ENCODE data around the gene DNA2.
A peak's percentile ranks its signal among the peaks of the same experiment; 100 is the strongest.

DNA2 gene

DNA sequence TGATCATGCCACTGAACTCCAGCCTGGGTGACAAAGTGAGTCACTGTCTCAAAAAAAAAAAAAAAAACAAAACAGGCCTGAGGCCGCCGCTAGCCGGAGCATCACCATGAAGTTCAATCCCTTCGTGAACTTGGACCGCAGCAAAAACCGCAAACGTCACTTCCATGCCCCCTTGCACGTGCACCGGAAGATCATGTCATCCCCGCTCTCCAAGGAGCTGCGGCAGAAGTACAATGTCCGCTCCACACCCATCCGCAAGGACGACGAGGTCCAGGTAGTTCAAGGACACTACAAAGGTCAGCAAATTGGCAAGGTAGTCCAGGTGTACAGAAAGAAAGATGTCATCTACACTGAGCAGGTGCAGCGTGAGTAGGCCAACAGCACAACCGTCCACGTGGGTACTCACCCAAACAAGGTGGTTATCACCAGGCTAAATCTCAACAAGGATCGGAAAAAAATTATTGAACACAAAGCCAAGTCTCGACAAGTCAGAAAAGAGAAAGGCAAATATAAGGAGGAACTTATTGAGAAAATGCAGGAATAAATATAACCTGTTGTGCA lies 47.2 kb downstream of the DNA2 start:
- Histone ChIP-seq H3K9ac (ENCODE audit: low read depth, low read length) (no peak overlapping the region), H3K9me3 (ENCODE audit: control insufficient read depth, insufficient read depth, low read length) (no peaks in the 10 kb centered on the region), H3K36me3 (ENCODE audit: insufficient read depth, low read length) (peaks cover 19% of the 10 kb centered on the region)

DNA sequence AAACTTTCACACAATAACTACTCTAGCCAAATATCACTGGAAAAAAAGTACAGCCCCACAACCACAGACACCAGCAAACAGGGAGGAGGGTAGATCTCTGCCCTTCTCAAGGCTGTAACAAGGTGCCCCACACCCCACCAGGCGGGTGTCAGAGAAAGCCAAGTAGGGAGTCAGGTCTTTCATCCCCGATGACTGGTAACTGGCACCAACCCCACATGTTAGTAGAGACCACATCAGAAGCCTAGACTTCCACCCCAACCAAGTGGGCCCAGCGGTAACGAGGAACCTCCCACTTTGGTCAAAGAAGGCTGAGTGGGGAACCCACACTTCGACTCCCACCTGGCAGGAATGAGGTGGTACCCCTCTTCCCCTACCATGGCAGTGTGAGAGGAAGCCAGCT lies 48.3 kb downstream of the DNA2 start:
- Histone ChIP-seq H3K36me3 (ENCODE audit: insufficient read depth, low read length) (peaks cover 15% of the 10 kb centered on the region), H3K4me1 (ENCODE audit: insufficient read depth, low read length) (no peaks in the 10 kb centered on the region), H3K9me3 (ENCODE audit: control insufficient read depth, insufficient read depth, low read length) (no peaks in the 10 kb centered on the region), H3K9ac (ENCODE audit: low read depth, low read length) (no peak overlapping the region)

More for the DNA sequence above, 47.2 kb downstream of the DNA2 start:
- no peaks in the 10 kb centered on the region for H3K4me1 ChIP-seq (ENCODE audit: insufficient read depth, low read length)

DNA sequence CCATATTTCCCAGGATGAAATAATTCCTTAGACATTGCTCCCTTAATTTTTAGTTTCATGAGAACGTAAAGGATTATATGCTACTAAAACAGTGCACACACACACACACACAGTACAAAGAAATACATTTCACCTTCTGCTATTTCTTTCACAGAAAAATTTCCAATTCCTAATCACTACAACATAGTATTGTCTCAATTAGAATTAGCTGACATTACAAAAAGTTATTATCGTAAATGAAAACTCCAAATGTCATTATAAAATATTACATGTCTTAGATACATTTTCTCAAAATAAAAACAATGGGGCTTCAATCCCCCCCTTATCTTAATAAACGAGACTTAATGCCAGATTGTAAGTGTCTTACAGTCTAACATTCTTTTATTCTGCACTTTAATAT lies 52.4 kb downstream of the DNA2 start:
- Histone ChIP-seq H3K4me1 (ENCODE audit: insufficient read depth, low read length) (no peaks in the 10 kb centered on the region), H3K36me3 (ENCODE audit: insufficient read depth, low read length) (peaks cover 24% of the 10 kb centered on the region)

DNA sequence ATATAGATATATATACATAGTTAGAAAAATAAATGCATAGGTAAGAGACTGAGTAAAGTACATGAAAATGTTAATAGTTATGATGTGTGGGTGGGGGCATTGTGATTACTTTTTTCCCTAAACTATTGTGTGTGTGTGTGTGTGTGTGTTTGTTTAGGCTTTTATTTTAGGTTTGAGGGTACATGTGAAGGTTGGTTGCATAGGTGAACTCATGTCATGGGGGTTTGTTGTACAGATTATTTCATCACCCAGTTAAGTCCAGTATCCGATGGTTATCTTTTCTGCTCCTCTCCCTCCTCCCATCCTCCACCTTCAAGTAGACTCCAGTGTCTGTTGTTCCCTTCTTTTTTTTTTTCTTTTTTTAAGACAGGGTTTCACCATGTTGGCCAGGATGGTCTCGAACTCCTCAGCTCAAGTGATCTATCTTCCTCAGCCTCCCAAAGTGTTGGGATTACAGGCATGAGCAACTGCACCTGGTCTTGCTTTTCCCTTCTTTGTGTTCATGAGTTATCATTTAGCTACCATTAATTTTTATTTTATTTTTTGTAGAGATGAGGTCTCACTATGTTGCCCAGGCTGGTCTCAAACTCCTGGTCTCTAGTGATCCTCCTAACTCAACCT lies 62.8 kb downstream of the DNA2 start:
- Histone ChIP-seq H3K36me3 (ENCODE audit: insufficient read depth, low read length) (no peaks in the 10 kb centered on the region), H3K9ac (ENCODE audit: low read depth, low read length) (no peak overlapping the region), H3K9me3 (ENCODE audit: control insufficient read depth, insufficient read depth, low read length) (no peaks in the 10 kb centered on the region), H3K4me1 (ENCODE audit: insufficient read depth, low read length) (peaks cover 4% of the 10 kb centered on the region; the same call in 1 of the 2 replicates)

More for the DNA sequence above, 52.4 kb downstream of the DNA2 start:
- Histone ChIP-seq H3K9me3 (ENCODE audit: control insufficient read depth, insufficient read depth, low read length) (no peaks in the 10 kb centered on the region), H3K9ac (ENCODE audit: low read depth, low read length) (no peak overlapping the region)

DNA sequence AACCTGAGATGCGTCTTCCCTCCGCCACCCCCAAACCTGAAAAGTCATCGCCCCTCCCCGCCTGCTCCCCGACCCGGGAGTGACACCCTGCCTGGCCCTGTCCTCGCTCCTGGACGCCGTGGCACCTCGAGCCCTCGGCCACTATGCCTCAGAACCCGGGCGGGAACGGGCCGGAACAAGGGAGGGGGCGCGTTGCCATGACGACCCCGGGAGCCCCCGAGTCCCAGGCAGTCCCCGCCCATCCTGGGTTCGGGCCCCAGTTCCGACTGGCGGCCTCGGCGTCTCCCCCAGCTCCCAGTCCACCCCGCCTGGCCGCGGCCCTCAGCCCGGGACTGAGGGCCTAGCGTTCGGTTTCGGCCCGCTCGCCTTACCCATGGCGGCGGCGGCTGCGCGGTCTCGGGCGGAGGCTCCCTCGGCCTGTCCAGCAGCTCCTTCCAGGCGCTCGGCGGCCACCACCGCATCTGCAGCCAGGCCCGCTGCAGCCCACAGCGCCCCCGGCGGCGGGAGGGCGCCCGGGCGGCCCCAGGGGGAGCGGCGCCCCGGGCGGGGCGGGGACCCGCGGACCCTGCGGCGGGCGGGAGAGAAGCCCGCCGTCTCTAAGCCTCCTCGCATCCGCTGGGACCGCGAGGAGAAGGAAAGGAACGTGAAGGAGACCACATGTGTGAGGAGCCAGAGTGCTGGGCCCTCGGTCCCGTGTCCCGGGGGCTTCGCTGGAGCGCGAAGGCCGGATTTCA lies 64.8 kb downstream of the DNA2 start, which contains the start of gene RUFY2:
Gene RUFY2, minus strand, starts transcription at position 463 of the 734 bp plus-strand sequence. Its CDS starts 88 bp downstream, at position 375.
- H3K9me3 ChIP-seq (ENCODE audit: control insufficient read depth, insufficient read depth, low read length), result no peaks in the 10 kb centered on the region
- peak within 1 kb of the TSS; percentile 81 for H3K9ac ChIP-seq (ENCODE audit: low read depth, low read length)
- H3K4me1 ChIP-seq (ENCODE audit: insufficient read depth, low read length), result peaks cover 4% of the 10 kb centered on the region; the same call in 1 of the 2 replicates
- no peaks in the 10 kb centered on the region for H3K36me3 ChIP-seq (ENCODE audit: insufficient read depth, low read length)

DNA sequence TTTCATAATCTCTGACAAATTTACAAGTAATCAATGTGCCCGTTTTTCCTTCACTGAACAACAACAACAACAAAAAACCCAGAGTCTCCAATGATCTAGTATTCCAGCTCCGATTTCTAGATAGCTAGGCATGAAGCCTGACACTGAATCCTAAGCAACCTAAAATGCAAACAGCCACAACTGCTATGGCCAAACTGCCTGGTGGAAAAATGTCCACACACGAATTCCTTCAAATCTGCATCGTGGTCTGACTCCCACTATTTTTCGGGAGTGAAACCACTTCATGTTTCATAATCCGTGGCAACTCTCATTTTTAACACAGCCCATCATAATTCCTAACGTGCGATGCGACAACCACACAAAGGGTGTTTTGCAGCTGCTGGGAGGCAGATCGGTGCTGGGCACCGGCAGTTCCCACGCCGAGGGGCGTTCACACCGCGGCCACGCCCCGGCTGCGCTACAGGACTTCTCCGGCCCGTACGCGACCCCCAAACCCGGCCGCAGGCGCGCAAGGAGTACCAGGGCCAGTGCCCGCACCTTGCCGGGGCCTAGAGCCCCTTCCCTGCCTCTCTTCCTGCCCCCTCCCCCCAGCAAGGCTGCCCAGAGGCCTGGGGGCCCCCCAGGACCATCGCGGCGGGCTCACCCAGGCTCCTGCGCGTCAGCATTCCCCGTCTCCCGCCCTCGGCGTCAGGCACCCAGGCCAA lies 65.5 kb downstream of the DNA2 start:
- Histone ChIP-seq H3K9ac (ENCODE audit: low read depth, low read length) (peak overlapping the region; percentile 81), H3K4me1 (ENCODE audit: insufficient read depth, low read length) (peaks cover 4% of the 10 kb centered on the region; the same call in 1 of the 2 replicates), H3K36me3 (ENCODE audit: insufficient read depth, low read length) (no peaks in the 10 kb centered on the region), H3K9me3 (ENCODE audit: control insufficient read depth, insufficient read depth, low read length) (no peaks in the 10 kb centered on the region)

DNA sequence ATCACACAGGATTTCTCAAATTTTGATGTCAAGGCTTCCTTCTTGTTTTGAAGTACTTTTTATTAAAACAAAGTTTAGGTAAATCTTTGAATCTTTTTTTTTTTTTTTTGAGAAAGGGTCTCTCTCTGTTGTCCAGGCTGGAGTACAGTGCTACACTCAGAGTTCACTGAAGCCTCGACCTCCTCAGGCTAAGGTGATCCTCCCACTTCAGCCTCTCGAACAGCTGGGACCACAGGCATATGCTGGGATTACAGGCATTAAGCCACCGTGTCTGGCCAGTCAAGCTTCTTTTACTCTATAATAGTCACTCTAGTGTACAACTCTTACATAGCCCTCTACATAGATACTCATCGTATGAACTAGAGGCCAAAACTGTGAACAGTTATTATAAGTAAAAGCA lies 68.1 kb downstream of the DNA2 start:
- Histone ChIP-seq H3K36me3 (ENCODE audit: insufficient read depth, low read length) (no peaks in the 10 kb centered on the region), H3K9me3 (ENCODE audit: control insufficient read depth, insufficient read depth, low read length) (no peaks in the 10 kb centered on the region), H3K4me1 (ENCODE audit: insufficient read depth, low read length) (peaks cover 4% of the 10 kb centered on the region; the same call in 1 of the 2 replicates), H3K9ac (ENCODE audit: low read depth, low read length) (no peak overlapping the region)

DNA sequence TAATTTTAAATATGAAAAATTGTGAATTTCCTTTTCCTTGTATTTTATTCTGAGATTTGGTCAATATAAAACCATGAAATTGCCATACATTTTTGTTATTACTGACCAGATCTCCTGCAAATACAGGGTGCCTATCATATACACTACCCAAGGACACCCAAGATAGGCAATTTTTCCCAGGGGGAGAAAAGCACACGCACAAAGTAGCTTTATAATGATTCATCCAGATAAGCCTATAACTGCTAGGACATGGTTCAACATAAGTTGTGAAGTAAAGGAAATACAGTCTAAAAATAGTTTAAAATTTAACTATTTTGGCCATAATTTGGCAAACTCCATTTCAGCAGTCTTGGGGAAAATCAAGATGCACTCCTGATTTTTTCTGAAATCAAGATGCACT lies 69.5 kb downstream of the DNA2 start:
- Histone ChIP-seq H3K36me3 (ENCODE audit: insufficient read depth, low read length) (no peaks in the 10 kb centered on the region), H3K4me1 (ENCODE audit: insufficient read depth, low read length) (peaks cover 4% of the 10 kb centered on the region; the same call in 1 of the 2 replicates), H3K9ac (ENCODE audit: low read depth, low read length) (no peak overlapping the region), H3K9me3 (ENCODE audit: control insufficient read depth, insufficient read depth, low read length) (no peaks in the 10 kb centered on the region)

DNA sequence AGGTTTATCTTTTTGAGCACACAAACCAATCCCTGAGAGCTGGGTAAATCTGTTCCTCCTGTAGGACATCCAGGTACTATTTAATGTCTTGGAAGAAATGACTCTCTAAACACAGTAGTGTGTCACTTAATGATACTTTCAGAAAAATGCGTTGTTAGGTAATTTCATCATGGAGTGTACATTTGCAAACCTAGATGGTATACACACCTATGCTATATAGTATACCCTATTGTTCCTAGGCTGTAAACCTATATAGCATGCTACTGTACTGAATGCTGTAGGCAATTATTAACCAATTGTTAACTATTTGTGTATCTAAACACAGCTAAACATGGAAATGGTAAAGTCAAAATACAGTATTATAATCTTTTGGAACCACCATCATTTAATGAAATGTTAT lies 74.8 kb downstream of the DNA2 start:
- no peaks in the 10 kb centered on the region for H3K4me1 ChIP-seq (ENCODE audit: insufficient read depth, low read length)
- H3K9me3 ChIP-seq (ENCODE audit: control insufficient read depth, insufficient read depth, low read length), result no peaks in the 10 kb centered on the region
- H3K9ac ChIP-seq (ENCODE audit: low read depth, low read length), result no peak overlapping the region
- H3K36me3 ChIP-seq (ENCODE audit: insufficient read depth, low read length), result no peaks in the 10 kb centered on the region

DNA sequence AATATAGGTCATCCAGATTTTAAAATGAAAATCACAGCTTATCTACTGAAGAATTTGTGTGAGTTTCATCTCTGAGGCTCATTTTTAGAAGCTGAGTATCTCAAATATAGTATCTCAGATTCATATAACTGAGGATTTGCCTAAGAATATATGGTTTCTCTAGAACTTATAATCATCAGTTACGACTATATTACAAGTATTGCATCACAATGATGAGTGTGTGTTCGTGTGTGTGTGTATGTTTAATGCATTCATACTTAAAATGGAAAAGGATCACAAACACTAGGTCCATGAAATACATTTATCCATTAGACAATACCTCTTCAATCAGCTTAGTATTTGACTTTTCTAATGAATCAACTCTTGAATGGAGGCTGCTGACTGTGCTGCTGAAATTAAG lies 86.0 kb downstream of the DNA2 start:
- no peaks in the 10 kb centered on the region; the same call in 1 of the 2 replicates for H3K36me3 ChIP-seq (ENCODE audit: insufficient read depth, low read length)

DNA sequence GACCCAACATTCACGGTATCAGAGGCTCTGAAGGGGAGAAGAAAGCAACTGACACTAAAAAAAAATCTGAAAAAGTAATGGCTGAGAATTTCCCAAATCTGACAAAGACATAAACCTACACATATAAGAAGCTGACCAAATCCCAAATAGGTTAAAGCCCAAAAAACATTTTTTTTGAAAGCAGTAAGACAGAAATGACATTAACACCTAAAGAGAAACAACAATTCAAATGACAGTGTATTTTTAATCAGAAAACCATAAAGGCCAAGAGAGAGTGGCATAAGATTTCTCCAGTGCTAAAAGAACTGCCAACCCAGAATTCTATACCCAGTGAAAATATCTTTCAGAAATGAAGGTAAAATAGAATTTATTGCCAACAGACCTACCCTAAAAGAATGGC lies 100.2 kb downstream of the DNA2 start:
- H3K36me3 ChIP-seq (ENCODE audit: insufficient read depth, low read length), result peaks cover 3% of the 10 kb centered on the region; the same call in 1 of the 2 replicates
- H3K9ac ChIP-seq (ENCODE audit: low read depth, low read length), result no peak overlapping the region
- no peaks in the 10 kb centered on the region for H3K9me3 ChIP-seq (ENCODE audit: control insufficient read depth, insufficient read depth, low read length)
- H3K4me1 ChIP-seq (ENCODE audit: insufficient read depth, low read length), result no peaks in the 10 kb centered on the region

More for the DNA sequence above, 86.0 kb downstream of the DNA2 start:
- Histone ChIP-seq H3K9me3 (ENCODE audit: control insufficient read depth, insufficient read depth, low read length) (no peaks in the 10 kb centered on the region), H3K4me1 (ENCODE audit: insufficient read depth, low read length) (no peaks in the 10 kb centered on the region), H3K9ac (ENCODE audit: low read depth, low read length) (no peak overlapping the region)

DNA sequence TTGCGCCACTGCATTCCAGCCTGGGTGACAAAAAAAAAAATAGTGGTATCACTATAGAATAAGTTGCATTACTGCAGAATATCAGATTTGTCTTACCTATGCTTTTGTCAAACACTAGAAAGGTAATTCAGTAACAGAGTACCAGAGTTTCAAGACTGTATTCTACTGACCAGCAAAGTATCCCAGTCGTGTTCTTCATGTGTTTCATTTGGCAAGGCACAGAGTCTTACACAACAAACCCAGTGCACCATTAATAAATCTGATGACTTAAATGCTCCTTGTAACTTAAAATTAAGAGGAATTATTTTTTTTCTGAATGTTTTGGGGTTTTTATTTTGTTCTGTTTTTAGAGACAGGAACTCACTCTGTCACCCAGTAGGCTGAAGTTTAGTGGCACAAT lies 104.7 kb downstream of the DNA2 start:
- H3K9me3 ChIP-seq (ENCODE audit: control insufficient read depth, insufficient read depth, low read length), result no peaks in the 10 kb centered on the region

DNA sequence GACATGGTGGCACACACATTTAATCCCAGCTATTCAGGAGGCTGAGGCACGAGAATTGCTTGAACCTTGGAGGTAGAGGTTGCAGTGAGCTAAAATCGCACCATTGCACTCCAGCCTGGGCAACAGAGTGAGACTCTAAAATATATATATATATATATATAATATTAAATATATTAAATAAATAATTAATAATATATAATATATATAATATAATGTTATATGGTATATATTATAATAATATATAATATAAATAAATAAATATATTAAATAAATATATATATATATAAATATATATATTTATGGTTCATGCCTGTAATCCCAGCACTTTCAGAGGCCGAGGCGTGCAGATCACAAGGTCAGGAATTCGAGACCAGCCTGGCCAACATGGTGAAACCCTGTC lies 105.2 kb downstream of the DNA2 start:
- H3K9ac ChIP-seq (ENCODE audit: low read depth, low read length), result no peak overlapping the region
- H3K36me3 ChIP-seq (ENCODE audit: insufficient read depth, low read length), result peaks cover 11% of the 10 kb centered on the region
- no peaks in the 10 kb centered on the region for H3K9me3 ChIP-seq (ENCODE audit: control insufficient read depth, insufficient read depth, low read length)
- no peaks in the 10 kb centered on the region for H3K4me1 ChIP-seq (ENCODE audit: insufficient read depth, low read length)

More for the DNA sequence above, 104.7 kb downstream of the DNA2 start:
- Histone ChIP-seq H3K9ac (ENCODE audit: low read depth, low read length) (no peak overlapping the region), H3K4me1 (ENCODE audit: insufficient read depth, low read length) (no peaks in the 10 kb centered on the region), H3K36me3 (ENCODE audit: insufficient read depth, low read length) (peaks cover 11% of the 10 kb centered on the region)

DNA sequence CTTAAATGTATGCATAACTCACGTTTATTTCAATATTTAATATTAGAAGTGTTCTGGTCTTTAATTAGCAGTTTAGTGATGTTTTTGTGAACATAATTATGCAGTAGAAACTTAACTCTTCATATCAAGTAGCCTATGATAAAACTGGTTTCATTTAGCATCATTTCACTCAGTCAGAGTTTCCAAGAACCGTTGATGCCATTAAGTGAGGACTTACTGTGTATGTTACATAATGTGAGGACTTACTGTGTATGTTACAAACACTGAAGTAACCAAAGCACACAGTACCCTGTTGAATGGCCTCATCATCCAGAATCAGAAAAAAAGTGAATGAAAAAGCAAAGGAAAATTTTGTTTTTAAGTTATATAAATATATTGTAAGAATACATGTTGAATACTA lies 106.2 kb downstream of the DNA2 start:
- Histone ChIP-seq H3K4me1 (ENCODE audit: insufficient read depth, low read length) (no peaks in the 10 kb centered on the region), H3K9me3 (ENCODE audit: control insufficient read depth, insufficient read depth, low read length) (no peaks in the 10 kb centered on the region), H3K9ac (ENCODE audit: low read depth, low read length) (no peak overlapping the region), H3K36me3 (ENCODE audit: insufficient read depth, low read length) (peaks cover 11% of the 10 kb centered on the region)

Measured in ES-I3 (cell line).